H1 (cell line): ENCODE measurements around the gene RTCA. TPM values are rescaled to one million over a fixed set of nuclear protein-coding genes. Genes with fewer than 3 reads are reported as not detected.

Experiments
- CTCF ChIA-PET: fragments of 300-600 bp; sonication (Branson Sonifier 250); formaldehyde crosslinking; loops from one replicate; lab custom pipeline; 2021; ENCODE audit not compliant: partially characterized antibody; lab: Charles Lee
- POLR2A ChIA-PET: fragments of 300-600 bp; sonication (Branson Sonifier 250); formaldehyde crosslinking; loops from one replicate; lab custom pipeline; 2021; ENCODE audit warnings: inconsistent platforms; ENCODE audit not compliant: partially characterized antibody; lab: Charles Lee
- DNase-seq, 2 experiments: peaks; one replicate each; pipeline versions ENCODE4 v3.0.0 to v3.0.0-alpha.2; 2010 to 2022; ENCODE audit warnings: low spot score in 2 of 2, low read depth in 1 of 2, mixed read lengths in 1 of 2
- FAIRE-seq: peaks from 2 replicates; lab custom pipeline; 2011; peaks lifted over from hg19 to GRCh38; lab: Jason Lieb, UNC
- H2AFZ ChIP-seq: 2 replicates; pipeline ENCODE4 v1.8.1; 2012; ENCODE audit warnings: low read length, inconsistent platforms
- H2AK5ac ChIP-seq: 2 replicates; pipeline ENCODE4 v1.6.1; 2013; ENCODE audit warnings: low read depth, low read length
- H2BK120ac ChIP-seq: replicated peaks from 2 replicates; pipeline ENCODE3; 2013; ENCODE audit warnings: low read depth, low read length, inconsistent platforms
- H2BK12ac ChIP-seq: 2 replicates; pipeline ENCODE4 v1.6.1; 2013; ENCODE audit warnings: low read depth, low read length
- H2BK15ac ChIP-seq: 2 replicates; pipeline ENCODE4 v1.6.1; 2013; ENCODE audit warnings: low read length
- H2BK20ac ChIP-seq: 2 replicates; pipeline ENCODE4 v1.6.1; 2013; ENCODE audit warnings: low read length
- H2BK5ac ChIP-seq: 2 replicates; pipeline ENCODE4 v1.6.1; 2013; ENCODE audit warnings: low read depth, low read length
- H3K14ac ChIP-seq: 2 replicates; pipeline ENCODE4 v1.6.1; 2013; ENCODE audit warnings: inconsistent platforms; ENCODE audit not compliant: insufficient read length
- H3K18ac ChIP-seq: 2 replicates; pipeline ENCODE4 v1.6.1; 2013; ENCODE audit warnings: low read length; ENCODE audit errors: extremely low read depth
- H3K23ac ChIP-seq: 2 replicates; pipeline ENCODE4 v1.6.1; 2013; ENCODE audit warnings: inconsistent platforms; ENCODE audit not compliant: insufficient read length
- H3K23me2 ChIP-seq: 2 replicates; pipeline ENCODE4 v1.6.1; 2013; ENCODE audit warnings: low read depth, low read length
- H3K27ac ChIP-seq: 2 replicates; pipeline ENCODE4 v1.6.1; 2011; ENCODE audit warnings: low read depth, low read length, inconsistent platforms
- H3K27me3 ChIP-seq, 4 experiments: replicated peaks in 1 of 4; 1 replicate in 1 of 4; 2 replicates in 3 of 4; pipeline versions ENCODE4 v1.6.1 to v1.8.1; 2011 to 2013; ENCODE audit warnings: low read length in 3 of 4, mild to moderate bottlenecking in 3 of 4, inconsistent platforms in 2 of 4, mixed read lengths in 2 of 4, moderate library complexity in 1 of 4; ENCODE audit not compliant: control insufficient read depth in 3 of 4, insufficient read depth in 3 of 4; ENCODE audit errors: extremely low read depth in 1 of 4
- H3K36me3 ChIP-seq, 4 experiments: 2 replicates each; pipeline versions ENCODE4 v1.6.1 to v1.8.1; 2011 to 2013; ENCODE audit warnings: mild to moderate bottlenecking in 4 of 4, low read length in 3 of 4, moderate library complexity in 2 of 4, control low read depth in 1 of 4, inconsistent platforms in 1 of 4; ENCODE audit not compliant: insufficient read depth in 4 of 4, control insufficient read depth in 2 of 4
- H3K4ac ChIP-seq: replicated peaks from 2 replicates; pipeline ENCODE3; 2013; ENCODE audit warnings: low read length, low read depth, mixed read lengths, inconsistent platforms; ENCODE audit not compliant: insufficient read length
- H3K4me1 ChIP-seq, 4 experiments: replicated peaks in 1 of 4; 1 replicate in 1 of 4; 2 replicates in 3 of 4; pipeline versions ENCODE4 v1.6.1 to v1.8.1; 2011 to 2013; ENCODE audit warnings: low read length in 3 of 4, inconsistent platforms in 2 of 4, mixed read lengths in 1 of 4; ENCODE audit not compliant: insufficient read depth in 4 of 4, control insufficient read depth in 3 of 4
- H3K4me2 ChIP-seq, 2 experiments: 2 replicates each; pipeline versions ENCODE4 v1.6.1 to v1.8.1; 2011 to 2013; ENCODE audit warnings: low read depth in 2 of 2, low read length in 2 of 2, control low read depth in 1 of 2, inconsistent platforms in 1 of 2, mild to moderate bottlenecking in 1 of 2; ENCODE audit not compliant: insufficient read depth in 1 of 2
- H3K4me3 ChIP-seq, 4 experiments: fragments of 200-600, 300-600 bp in 1 of 4; sonication (generic), shearing (Covaris generic), sonication (Bioruptor Twin) in 1 of 4; 2 replicates each; pipeline versions ENCODE4 v1.5.1 to v1.8.1; 2011 to 2016; ENCODE audit warnings: low read length in 4 of 4, low read depth in 3 of 4, control low read depth in 2 of 4, inconsistent platforms in 2 of 4, mild to moderate bottlenecking in 2 of 4, mixed read lengths in 1 of 4, moderate library complexity in 1 of 4; ENCODE audit not compliant: insufficient read depth in 2 of 4; ENCODE audit errors: extremely low read depth in 1 of 4
- H3K56ac ChIP-seq: replicated peaks from 2 replicates; pipeline ENCODE3; 2013; ENCODE audit warnings: low read depth, mild to moderate bottlenecking, mixed read lengths, low read length, inconsistent platforms; ENCODE audit not compliant: insufficient read length
- H3K79me1 ChIP-seq: 2 replicates; pipeline ENCODE4 v1.6.1; 2013; ENCODE audit warnings: low read depth, low read length, control low read depth
- H3K79me2 ChIP-seq, 2 experiments: 2 replicates each; pipeline versions ENCODE4 v1.6.1 to v1.8.1; 2012 to 2013; ENCODE audit warnings: low read length in 2 of 2, mild to moderate bottlenecking in 2 of 2, inconsistent platforms in 1 of 2; ENCODE audit not compliant: insufficient read depth in 2 of 2, control insufficient read depth in 1 of 2
- H3K9ac ChIP-seq, 4 experiments: replicated peaks in 1 of 4; 1 replicate in 1 of 4; 2 replicates in 3 of 4; pipeline versions ENCODE4 v1.6.1 to v1.8.1; 2011 to 2013; ENCODE audit warnings: low read depth in 3 of 4, low read length in 3 of 4, control low read depth in 2 of 4, mild to moderate bottlenecking in 2 of 4, moderate library complexity in 2 of 4, inconsistent platforms in 1 of 4; ENCODE audit errors: extremely low read depth in 1 of 4
- H3K9me3 ChIP-seq, 2 experiments: 2 replicates each; pipeline versions ENCODE4 v1.6.1 to v1.8.1; 2012 to 2013; ENCODE audit warnings: mild to moderate bottlenecking in 2 of 2, moderate library complexity in 2 of 2, control low read depth in 1 of 2, inconsistent platforms in 1 of 2, low read depth in 1 of 2, low read length in 1 of 2, mixed read lengths in 1 of 2; ENCODE audit not compliant: insufficient read depth in 2 of 2
- H4K20me1 ChIP-seq, 2 experiments: replicated peaks in 1 of 2; 2 replicates each; pipeline versions ENCODE3 to v1.8.1; 2011 to 2013; ENCODE audit warnings: inconsistent platforms in 2 of 2, low read length in 2 of 2, mild to moderate bottlenecking in 1 of 2; ENCODE audit not compliant: insufficient read depth in 2 of 2, control insufficient read depth in 1 of 2
- H4K5ac ChIP-seq: 2 replicates; pipeline ENCODE4 v1.6.1; 2013; ENCODE audit warnings: low read length, low read depth, mixed read lengths, inconsistent platforms; ENCODE audit not compliant: insufficient read length
- H4K8ac ChIP-seq: 2 replicates; pipeline ENCODE4 v1.8.0; 2013; ENCODE audit warnings: mild to moderate bottlenecking, moderate library complexity, low read length, inconsistent platforms; ENCODE audit not compliant: insufficient read depth; ENCODE audit errors: extremely low read depth
- H4K91ac ChIP-seq: replicated peaks from 2 replicates; pipeline ENCODE3; 2013; ENCODE audit warnings: low read length, mixed read lengths, inconsistent platforms; ENCODE audit not compliant: insufficient read length
- ATF3 ChIP-seq: IDR thresholded peaks from 2 replicates; pipeline ENCODE4 v1.6.1; 2011; ENCODE audit warnings: low read depth, mild to moderate bottlenecking, low read length; ENCODE audit not compliant: insufficient read depth
- BACH1 ChIP-seq: IDR thresholded peaks from 2 replicates; pipeline ENCODE4 v1.6.1; 2012; ENCODE audit warnings: low read length, improper control_type of control experiment
- CHD2 ChIP-seq: IDR thresholded peaks from 2 replicates; pipeline ENCODE4 v1.6.1; 2012; ENCODE audit warnings: low read length, improper control_type of control experiment
- EGR1 ChIP-seq: IDR thresholded peaks from 2 replicates; pipeline ENCODE4 v1.6.1; 2011; ENCODE audit warnings: low read depth, low read length, borderline replicate concordance
- EP300 ChIP-seq, 2 experiments: IDR thresholded peaks; 1 replicate in 1 of 2; 2 replicates in 1 of 2; pipeline ENCODE4 v1.6.1; 2011 to 2012; ENCODE audit warnings: low read depth in 2 of 2, low read length in 2 of 2, mild to moderate bottlenecking in 2 of 2, borderline replicate concordance in 1 of 2, inconsistent platforms in 1 of 2, moderate library complexity in 1 of 2
- FOSL1 ChIP-seq: IDR thresholded peaks from 2 replicates; pipeline ENCODE4 v1.6.1; 2011; ENCODE audit warnings: mild to moderate bottlenecking, low read depth, low read length, moderate library complexity; ENCODE audit not compliant: insufficient read depth
- GTF2F1 ChIP-seq: IDR thresholded peaks from 2 replicates; pipeline ENCODE4 v1.6.1; 2012; ENCODE audit warnings: low read depth, low read length, improper control_type of control experiment, borderline replicate concordance
- HDAC6 ChIP-seq: IDR thresholded peaks from one replicate; pipeline ENCODE4 v1.7.1; 2012; ENCODE audit warnings: low read depth, mild to moderate bottlenecking, inconsistent platforms, low read length, moderate library complexity
- JUN ChIP-seq: IDR thresholded peaks from 2 replicates; pipeline ENCODE4 v1.6.1; 2011; ENCODE audit warnings: low read depth, mild to moderate bottlenecking, improper control_type of control experiment, low read length
- JUND ChIP-seq: IDR thresholded peaks from 2 replicates; pipeline ENCODE4 v1.6.1; 2011; ENCODE audit warnings: mild to moderate bottlenecking, improper control_type of control experiment, low read length
- POLR2A ChIP-seq, 2 experiments: IDR thresholded peaks; 1 replicate in 1 of 2; 2 replicates in 1 of 2; pipeline ENCODE4 v1.6.1; 2011; ENCODE audit warnings: low read depth in 2 of 2, low read length in 2 of 2, mild to moderate bottlenecking in 2 of 2; ENCODE audit errors: control extremely low read depth in 1 of 2
- RAD21 ChIP-seq, 2 experiments: IDR thresholded peaks in 1 of 2; conservative IDR thresholded peaks in 1 of 2; 2 replicates each; pipeline ENCODE4 v1.6.1; 2011; ENCODE audit warnings: low read depth in 2 of 2, low read length in 2 of 2, improper control_type of control experiment in 1 of 2, inconsistent platforms in 1 of 2, mild to moderate bottlenecking in 1 of 2, moderate library complexity in 1 of 2
- SP2 ChIP-seq: IDR thresholded peaks from 2 replicates; pipeline ENCODE4 v1.6.1; 2012; ENCODE audit warnings: mild to moderate bottlenecking, low read length, inconsistent platforms
- SUZ12 ChIP-seq: fragments of 200-600 bp; sonication (generic); IDR thresholded peaks from 2 replicates; pipeline ENCODE4 v1.6.1; 2012; ENCODE audit warnings: mild to moderate bottlenecking, inconsistent platforms, low read length, moderate library complexity, mixed read lengths
- WGBS, 2 experiments: shearing (Covaris generic) in 1 of 2; methylation state at CpG; one replicate each; pipeline versions ENCODE4 v1.1.6 to v1.1.7; 2013 to 2015; ENCODE audit warnings: low lambda C conversion rate in 2 of 2, mixed read lengths in 2 of 2, inconsistent platforms in 1 of 2, low coverage in 1 of 2, missing lambda C conversion rate in 1 of 2; ENCODE audit not compliant: insufficient replicate concordance in 2 of 2, insufficient coverage in 1 of 2, insufficient read length in 1 of 2; ENCODE audit errors: extremely low coverage in 1 of 2, missing lambda C conversion rate in 1 of 2; 5-methylcytosine and 5-hydroxymethylcytosine counted together
- polyA plus RNA-seq, 7 experiments: library from polyadenylated mRNA; depleted of rRNA in 3 of 7; stranded (reverse) in 5 of 7; unstranded in 2 of 7; fragments of >200 nt in 5 of 7; fragments of 200-250 nt in 2 of 7; gene quantifications; 1 replicate in 5 of 7; 2 replicates in 1 of 7; 4 replicates in 1 of 7; pipeline versions ENCODE4 v1.2.1 to v1.2.3, GENCODE V29; 2011 to 2013; ENCODE audit warnings: missing spikeins in 2 of 7, mixed read lengths in 2 of 7
- total RNA-seq: library from RNA; stranded (reverse); fragmentation: NEBNext Ultra II Directional; extraction: Animal tissue kit (Norgen Biotek cat#: 25700); gene quantifications from 2 replicates; pipeline ENCODE4 v1.2.1, GENCODE V29; 2021

RTCA gene
- total and polyA plus RNA-seq, 2 of the 8 experiments (the other 6 are each of a cell fraction or from before 2014, with no cell fraction given) = 13.8 to 31.6 TPM

GRCh38 chr1:100300691-100301090 lies 34.7 kb downstream of the RTCA start:
- no peak overlapping the region for H2BK5ac ChIP-seq
- no peak for FAIRE-seq
- H3K79me2 ChIP-seq = no peaks in the 10 kb centered on the region
- H3K79me1 ChIP-seq = no peaks in the 10 kb centered on the region
- H3K56ac ChIP-seq = no peak overlapping the region
- no peak overlapping the region for H2BK20ac ChIP-seq
- H3K9me3 ChIP-seq = no peaks in the 10 kb centered on the region
- H3K9ac ChIP-seq = no peak overlapping the region
- H4K8ac ChIP-seq = no peak overlapping the region
- no peak overlapping the region for H2BK15ac ChIP-seq
- H3K23ac ChIP-seq = no peak overlapping the region
- ChIA-PET POLR2A (interaction anchor here (0.8 to 5.7 kb wide), 3 partner anchors 11 to 52 kb away, joined by 3 to 31 read pairs (median 4); partner anchors contain the start of gene CDC14A), CTCF (interaction anchor here (1.1 to 2.8 kb wide), 4 partner anchors 17 to 158 kb away, joined by 3 to 8 read pairs (median 5); no protein-coding TSS in a partner anchor)
- H3K23me2 ChIP-seq = no peaks in the 10 kb centered on the region
- no peak overlapping the region for H2BK12ac ChIP-seq
- no peak overlapping the region for H2AFZ ChIP-seq
- no peak overlapping the region for H2AK5ac ChIP-seq
- DNase-seq = no peak
- H3K18ac ChIP-seq = no peak overlapping the region
- H3K4me2 ChIP-seq = no peak overlapping the region
- no peak overlapping the region for H4K5ac ChIP-seq
- H4K20me1 ChIP-seq = no peaks in the 10 kb centered on the region
- no peak overlapping the region for H4K91ac ChIP-seq
- H3K27ac ChIP-seq = no peak overlapping the region
- H2BK120ac ChIP-seq = no peak overlapping the region
- H3K4me3 ChIP-seq = no peak overlapping the region
- 94% methylated on average over 5 of the region's 5 CpGs; no CpG with 5 or more reads in 1 of the 2 experiments for WGBS, 2 experiments
- H3K14ac ChIP-seq = no peak overlapping the region
- peaks cover 3 to 15% (median 6%) of the 10 kb centered on the region in 4 experiments; a peak in 6 of 7 replicates for H3K4me1 ChIP-seq
- no peaks in the 10 kb centered on the region for H3K27me3 ChIP-seq
- no peak overlapping the region for H3K4ac ChIP-seq
- H3K36me3 ChIP-seq = no peaks in the 10 kb centered on the region
- TF ChIP-seq POLR2A (IDR thresholded peaks at IDR 0.05; ENCODE audit: control extremely low read depth in 1 of 2, low read depth in 2 of 2, low read length in 2 of 2) (no peak), JUN (no peak), RAD21 (IDR thresholded peaks at IDR 0.05 in 1 of 2, conservative IDR thresholded peaks at IDR 0.05 in 1 of 2; ENCODE audit: low read depth in 2 of 2, low read length in 2 of 2) (no peak), SUZ12 (no peak), SP2 (no peak), JUND (no peak), BACH1 (no peak), EP300 (IDR thresholded peaks at IDR 0.05; ENCODE audit: borderline replicate concordance in 1 of 2, low read depth in 2 of 2, low read length in 2 of 2) (no peak), EGR1 (no peak), ATF3 (no peak), HDAC6 (no peak), CHD2 (no peak), GTF2F1 (no peak), FOSL1 (no peak)
